ENCODE results near the gene MOCS2.
"Not testable (repeated sequence)": the region's sequence is repeated elsewhere in the genome, so short reads cannot be mapped to it uniquely, and the experiment has no call there.

The MOCS2 gene

GRCh38 chr5:53109443-53110127 lies at the start of gene MOCS2:
Gene MOCS2, minus strand, starts transcription at chr5:53109757. Its CDS starts 2,583 bp downstream, at chr5:53107174.
- DNase-seq, result peak; percentile 82 to 91 (median 86)

- DNase-seq, result no peak
These were observed 42.3 kb upstream of the MOCS2 start for GRCh38 chr5:53151713-53152458.

- no peak for DNase-seq
These were observed 23.5 kb upstream of the MOCS2 start for GRCh38 chr5:53133020-53133419.

GRCh38 chr5:53130266-53130665 lies 20.7 kb upstream of the MOCS2 start:
- no peak for DNase-seq

- no peak for DNase-seq
These were observed 18.9 kb upstream of the MOCS2 start for GRCh38 chr5:53128481-53128880.

GRCh38 chr5:53127107-53127506 lies 17.6 kb upstream of the MOCS2 start:
- no peak for DNase-seq

- no peak for DNase-seq
These were observed 17.0 kb upstream of the MOCS2 start for GRCh38 chr5:53126521-53126920.

- no peak for DNase-seq
These were observed 14.1 kb upstream of the MOCS2 start for GRCh38 chr5:53123702-53124101.

- no peak for DNase-seq
These were observed 10.6 kb upstream of the MOCS2 start for GRCh38 chr5:53120165-53120564.

- no peak for DNase-seq
These were observed 9.3 kb upstream of the MOCS2 start for GRCh38 chr5:53118879-53119278.

GRCh38 chr5:53116597-53116996 lies 7.0 kb upstream of the MOCS2 start:
- no peak for DNase-seq

GRCh38 chr5:53114988-53115387 lies 5.4 kb upstream of the MOCS2 start:
- DNase-seq, result no peak

GRCh38 chr5:53113947-53114346 lies 4.4 kb upstream of the MOCS2 start:
- no peak for DNase-seq

GRCh38 chr5:53112909-53113308 lies 3.4 kb upstream of the MOCS2 start:
- DNase-seq, result no peak

GRCh38 chr5:53112307-53112706 lies 2.8 kb upstream of the MOCS2 start:
- DNase-seq, result not testable (repeated sequence)

- DNase-seq, result no peak
These were observed 1.6 kb upstream of the MOCS2 start for GRCh38 chr5:53111139-53111538.

- peak in 2 of 6 experiments; percentile 10 to 18 for DNase-seq
These were observed 599 bp upstream of the MOCS2 start for GRCh38 chr5:53110156-53110555.

- no peak for DNase-seq
These were observed 508 bp downstream of the MOCS2 start for GRCh38 chr5:53109056-53109442.

- DNase-seq, result no peak
These were observed 3.8 kb downstream of the MOCS2 start for GRCh38 chr5:53105611-53106300.

GRCh38 chr5:53100606-53101005 lies 9.0 kb downstream of the MOCS2 start:
- DNase-seq, result no peak

- DNase-seq, result no peak
These were observed 10.0 kb downstream of the MOCS2 start for GRCh38 chr5:53099546-53099945.

GRCh38 chr5:53095931-53096525 lies 13.5 kb downstream of the MOCS2 start:
- DNase-seq, result peak; percentile 17 to 79 (median 52)

- no peak for DNase-seq
These were observed 14.3 kb downstream of the MOCS2 start for GRCh38 chr5:53095217-53095616.

All from stimulated activated naive CD4-positive, alpha-beta T cell (primary cell).